PFSK-1 (cell line): ENCODE data around the gene SCAMP1.

ENCODE experiments used
- FOXP2 ChIP-seq: optimal IDR thresholded peaks from 2 replicates; pipeline ENCODE3; 2011; ENCODE audit warnings: borderline replicate concordance, control low read depth, inconsistent platforms; ENCODE audit not compliant: insufficient read depth; ENCODE audit errors: extremely low read length, extremely low read depth
- POLR2AphosphoS5 ChIP-seq: IDR thresholded peaks from 2 replicates; pipeline ENCODE4 v1.6.1; 2012; ENCODE audit warnings: low read depth, mild to moderate bottlenecking, control low read depth, low read length, moderate library complexity
- SIN3A ChIP-seq: IDR thresholded peaks from 2 replicates; pipeline ENCODE4 v1.6.1; 2012; ENCODE audit warnings: mild to moderate bottlenecking, low read length, moderate library complexity, borderline replicate concordance; ENCODE audit not compliant: insufficient read depth
- TAF1 ChIP-seq: IDR thresholded peaks from 2 replicates; pipeline ENCODE4 v1.6.1; 2012; ENCODE audit warnings: low read length, control low read depth, borderline replicate concordance; ENCODE audit not compliant: insufficient read depth
- TF ChIP-seq, protein P1 (sequence below), 2 experiments: IDR thresholded peaks; 2 replicates each; pipeline versions ENCODE4 v1.6.1 to v1.8.0; 2011 to 2012; ENCODE audit warnings: low read depth in 2 of 2, low read length in 2 of 2, control low read depth in 1 of 2, inconsistent platforms in 1 of 2, mild to moderate bottlenecking in 1 of 2, moderate library complexity in 1 of 2; ENCODE audit not compliant: insufficient read depth in 1 of 2

Gene SCAMP1

DNA sequence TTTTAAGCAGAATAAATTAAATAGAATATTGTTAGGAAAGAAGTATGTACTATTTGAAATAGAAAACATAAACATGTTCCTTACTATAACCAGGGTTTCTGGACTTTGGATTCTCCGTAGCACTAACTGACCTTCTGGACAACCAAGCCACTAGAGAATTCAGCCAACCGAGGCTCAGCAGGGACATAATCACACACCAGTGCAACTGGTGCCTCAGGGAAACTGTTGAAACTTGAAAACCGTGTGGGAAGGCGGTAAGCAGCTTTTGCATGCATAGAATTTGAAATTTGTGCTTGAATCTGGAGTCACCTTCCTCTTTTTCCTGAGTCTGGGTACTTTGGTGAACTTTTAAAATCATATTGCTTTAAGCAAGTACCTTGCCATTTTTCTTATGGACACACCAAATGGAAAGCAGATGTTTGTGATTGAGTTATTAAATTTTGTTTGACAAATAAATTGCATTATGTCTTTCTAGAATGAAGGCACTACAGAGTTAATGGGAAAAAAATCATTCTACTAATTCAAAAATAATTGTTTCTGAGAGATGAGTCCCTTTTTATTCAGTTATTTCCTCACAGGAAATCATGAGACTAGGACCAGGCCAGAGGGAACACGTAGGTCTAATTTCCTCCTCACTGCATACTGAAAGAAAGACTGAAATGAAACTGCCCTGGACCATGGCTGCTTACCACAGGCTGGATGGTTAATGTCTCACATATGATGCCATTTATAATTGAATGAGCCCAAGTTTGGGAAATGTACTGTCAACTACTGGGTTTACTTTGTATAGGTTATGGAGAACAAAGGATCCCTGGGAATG lies 20.6 kb upstream of the SCAMP1 start:
- no peak for TF ChIP-seq SIN3A
- TF ChIP-seq FOXP2: no peak
- TF ChIP-seq, protein P1, sequence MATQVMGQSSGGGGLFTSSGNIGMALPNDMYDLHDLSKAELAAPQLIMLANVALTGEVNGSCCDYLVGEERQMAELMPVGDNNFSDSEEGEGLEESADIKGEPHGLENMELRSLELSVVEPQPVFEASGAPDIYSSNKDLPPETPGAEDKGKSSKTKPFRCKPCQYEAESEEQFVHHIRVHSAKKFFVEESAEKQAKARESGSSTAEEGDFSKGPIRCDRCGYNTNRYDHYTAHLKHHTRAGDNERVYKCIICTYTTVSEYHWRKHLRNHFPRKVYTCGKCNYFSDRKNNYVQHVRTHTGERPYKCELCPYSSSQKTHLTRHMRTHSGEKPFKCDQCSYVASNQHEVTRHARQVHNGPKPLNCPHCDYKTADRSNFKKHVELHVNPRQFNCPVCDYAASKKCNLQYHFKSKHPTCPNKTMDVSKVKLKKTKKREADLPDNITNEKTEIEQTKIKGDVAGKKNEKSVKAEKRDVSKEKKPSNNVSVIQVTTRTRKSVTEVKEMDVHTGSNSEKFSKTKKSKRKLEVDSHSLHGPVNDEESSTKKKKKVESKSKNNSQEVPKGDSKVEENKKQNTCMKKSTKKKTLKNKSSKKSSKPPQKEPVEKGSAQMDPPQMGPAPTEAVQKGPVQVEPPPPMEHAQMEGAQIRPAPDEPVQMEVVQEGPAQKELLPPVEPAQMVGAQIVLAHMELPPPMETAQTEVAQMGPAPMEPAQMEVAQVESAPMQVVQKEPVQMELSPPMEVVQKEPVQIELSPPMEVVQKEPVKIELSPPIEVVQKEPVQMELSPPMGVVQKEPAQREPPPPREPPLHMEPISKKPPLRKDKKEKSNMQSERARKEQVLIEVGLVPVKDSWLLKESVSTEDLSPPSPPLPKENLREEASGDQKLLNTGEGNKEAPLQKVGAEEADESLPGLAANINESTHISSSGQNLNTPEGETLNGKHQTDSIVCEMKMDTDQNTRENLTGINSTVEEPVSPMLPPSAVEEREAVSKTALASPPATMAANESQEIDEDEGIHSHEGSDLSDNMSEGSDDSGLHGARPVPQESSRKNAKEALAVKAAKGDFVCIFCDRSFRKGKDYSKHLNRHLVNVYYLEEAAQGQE (IDR thresholded peaks at IDR 0.05; ENCODE audit: insufficient read depth in 1 of 2, low read depth in 2 of 2, low read length in 2 of 2): no peak

DNA sequence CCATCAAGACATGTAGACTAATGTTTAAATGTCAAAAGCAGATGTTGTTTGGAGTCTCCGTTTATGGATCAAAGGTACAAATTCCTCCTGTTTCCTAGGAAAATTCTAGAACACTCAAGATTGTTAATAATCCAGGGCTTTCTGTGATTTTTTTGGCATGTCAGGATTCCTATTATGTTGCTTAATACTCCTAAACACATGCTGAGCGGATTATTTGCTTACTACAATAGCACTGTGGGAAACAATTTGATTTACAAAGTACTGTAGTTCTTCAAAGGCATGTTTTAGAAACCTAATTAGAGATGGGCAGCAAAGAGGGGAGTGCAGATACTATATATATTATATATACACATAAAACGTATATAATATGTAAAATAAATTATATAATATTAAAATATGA lies 19.0 kb upstream of the SCAMP1 start:
- TF ChIP-seq SIN3A (no peak), FOXP2 (no peak)
- TF ChIP-seq, protein P1 (IDR thresholded peaks at IDR 0.05; ENCODE audit: insufficient read depth in 1 of 2, low read depth in 2 of 2, low read length in 2 of 2): no peak

DNA sequence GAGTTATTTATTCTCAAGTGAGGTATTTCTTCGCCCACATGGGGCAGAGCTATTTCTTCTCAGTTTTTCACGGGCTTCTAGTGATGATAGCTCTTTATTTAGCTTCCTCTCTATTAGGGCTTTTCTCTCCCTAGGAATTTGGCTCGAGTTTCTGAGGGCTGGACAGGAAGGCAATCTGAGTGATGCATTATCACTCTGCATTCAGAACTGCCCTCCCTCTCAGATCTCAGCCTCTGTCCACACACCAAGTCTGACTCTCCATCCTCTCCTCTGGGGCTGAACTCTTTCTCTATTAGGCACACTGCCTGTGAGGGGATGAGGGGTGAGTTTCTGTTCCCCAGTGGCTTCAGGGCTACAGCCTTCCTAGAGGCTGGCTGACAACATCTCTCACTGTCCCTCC lies 14.9 kb upstream of the SCAMP1 start:
- TF ChIP-seq POLR2AphosphoS5 (no peak), SIN3A (no peak), TAF1 (no peak), FOXP2 (no peak)
- TF ChIP-seq, protein P1 (IDR thresholded peaks at IDR 0.05; ENCODE audit: insufficient read depth in 1 of 2, low read depth in 2 of 2, low read length in 2 of 2): no peak

DNA sequence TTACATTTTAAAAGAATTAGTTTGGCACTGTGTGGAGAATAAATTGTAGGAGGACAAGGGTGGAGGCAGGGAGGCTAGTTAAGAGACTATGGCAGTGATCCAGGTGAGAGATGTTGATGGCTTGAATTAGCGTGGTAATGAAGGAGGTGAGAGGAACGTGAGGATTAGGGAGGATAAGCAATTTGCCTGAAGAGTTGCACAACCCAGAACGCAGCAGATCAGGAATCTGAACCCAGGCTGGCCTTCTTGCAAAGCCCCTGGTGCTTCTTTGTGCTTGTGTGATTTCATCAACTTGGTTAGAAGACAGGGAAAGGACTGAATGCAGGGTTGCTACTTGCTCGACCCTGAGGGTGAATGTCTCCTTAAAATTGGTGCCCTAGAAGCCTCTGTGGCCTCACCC lies 6.9 kb upstream of the SCAMP1 start:
- TF ChIP-seq SIN3A (no peak), POLR2AphosphoS5 (no peak), TAF1 (no peak), FOXP2 (no peak)
- TF ChIP-seq, protein P1 (IDR thresholded peaks at IDR 0.05; ENCODE audit: insufficient read depth in 1 of 2, low read depth in 2 of 2, low read length in 2 of 2): no peak

DNA sequence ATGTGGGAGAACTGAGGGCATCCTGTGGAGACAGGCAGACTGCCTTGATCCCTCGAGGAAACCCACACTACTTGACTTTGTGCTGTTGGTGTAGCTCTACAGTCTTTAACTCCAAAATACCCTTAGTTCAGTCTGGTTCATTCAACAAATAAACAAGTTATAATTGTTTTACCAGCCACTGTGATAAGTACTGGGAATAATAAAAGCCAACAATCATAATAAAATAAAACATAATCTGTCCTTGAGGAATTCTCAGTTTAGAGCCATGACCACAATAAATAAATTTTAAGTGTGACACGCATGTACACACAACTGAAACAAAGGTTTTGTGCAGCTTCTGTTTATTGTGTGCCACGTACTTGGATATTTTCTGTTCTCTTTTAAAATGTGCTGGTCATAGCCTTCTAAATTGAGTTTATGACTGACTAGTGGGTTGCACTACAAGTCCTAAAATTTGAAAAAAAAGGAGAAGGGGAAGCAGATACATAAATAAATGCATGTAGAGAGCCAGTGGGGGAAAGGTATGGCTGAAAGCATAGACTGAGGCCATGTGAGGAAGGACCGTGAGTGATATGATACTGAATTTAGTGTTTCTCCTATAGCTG lies 6.2 kb upstream of the SCAMP1 start:
- TF ChIP-seq SIN3A (no peak), POLR2AphosphoS5 (no peak), TAF1 (no peak), FOXP2 (no peak)
- TF ChIP-seq, protein P1 (IDR thresholded peaks at IDR 0.05; ENCODE audit: insufficient read depth in 1 of 2, low read depth in 2 of 2, low read length in 2 of 2): no peak
